ENCODE results near the gene KCNH5. TPM values are rescaled to one million over a fixed set of nuclear protein-coding genes. Genes with fewer than 3 reads are reported as not detected.

KCNH5 gene
- total RNA-seq, 6 donors from 2014 or later = under 0.01 to 0.22 TPM; not detected in 4

- WGBS, 2 donors = 58 to 60% methylated on average over 2 of the region's 2 CpGs
- H3K9me3 ChIP-seq = no peaks in the 10 kb centered on the region
Observed at GRCh38 chr14:62947301-62947700, 98.0 kb downstream of the KCNH5 start.

DNA sequence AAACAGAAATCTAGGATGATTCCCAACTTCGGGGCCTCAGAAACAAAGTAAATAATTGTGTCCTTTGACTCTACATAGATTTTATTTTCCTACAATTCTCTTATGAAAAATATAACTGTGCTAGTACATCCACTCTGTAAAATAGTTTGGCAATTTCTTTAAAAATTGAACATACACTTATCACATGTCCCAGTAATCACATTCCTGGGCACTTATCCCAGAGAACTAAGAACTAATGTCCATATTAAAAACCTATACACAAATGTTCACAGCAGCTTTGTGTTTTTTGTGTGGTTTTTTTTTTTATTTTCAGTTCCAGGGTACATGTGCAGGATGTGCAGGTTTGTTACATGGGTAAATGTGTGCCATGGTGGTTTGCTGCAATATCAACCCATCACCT, 99.0 kb downstream of the KCNH5 start:
- DNase-seq (no peak), ATAC-seq (ENCODE audit: low FRiP score in 2 of 2) (no peak)
- WGBS, 2 donors = 81 to 87% methylated on average over 1 of the region's 1 CpG

More at GRCh38 chr14:62947301-62947700, 98.0 kb downstream of the KCNH5 start:
- Histone ChIP-seq H3K27ac (no peak overlapping the region), H3K4me3 (no peak overlapping the region), H3K4me1 (no peaks in the 10 kb centered on the region), H3K27me3 (no peaks in the 10 kb centered on the region), H3K36me3 (no peaks in the 10 kb centered on the region)
- TF ChIP-seq POLR2AphosphoS5 (IDR thresholded peaks at IDR 0.05) (no peak), EP300 (IDR thresholded peaks at IDR 0.05) (no peak), CTCF (IDR thresholded peaks at IDR 0.05) (no peak), POLR2A (IDR thresholded peaks at IDR 0.05) (no peak)
- ATAC-seq (ENCODE audit: low FRiP score in 2 of 2) (no peak), DNase-seq (no peak)

DNA sequence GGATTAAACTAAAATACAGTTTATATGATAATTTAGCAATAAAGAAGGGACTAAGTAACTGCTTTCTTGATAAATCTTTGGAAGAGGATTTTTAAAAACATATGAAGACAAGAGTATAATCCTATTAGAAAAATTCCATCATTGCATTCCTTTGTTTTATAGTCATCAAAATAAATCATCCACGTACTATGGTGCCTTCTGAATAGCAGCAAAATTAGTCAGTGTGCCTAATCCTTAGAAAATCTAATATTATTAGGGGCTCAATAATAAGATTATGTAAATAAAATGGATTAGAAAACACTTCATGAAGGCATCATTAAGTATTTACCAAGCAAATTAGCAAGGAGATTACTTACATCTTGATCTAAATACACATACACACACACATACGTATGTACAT, 102.1 kb downstream of the KCNH5 start:
- DNase-seq = no peak
- no peak for TF ChIP-seq POLR2AphosphoS5 (IDR thresholded peaks at IDR 0.05)
- TF ChIP-seq CTCF (IDR thresholded peaks at IDR 0.05) = no peak
- no peak for TF ChIP-seq POLR2A (IDR thresholded peaks at IDR 0.05)
- TF ChIP-seq EP300 (IDR thresholded peaks at IDR 0.05) = no peak
- no peaks in the 10 kb centered on the region for H3K27me3 ChIP-seq
- no peaks in the 10 kb centered on the region for H3K4me1 ChIP-seq
- ATAC-seq (ENCODE audit: low FRiP score in 2 of 2) = no peak
- H3K27ac ChIP-seq = no peak overlapping the region
- no peaks in the 10 kb centered on the region for H3K36me3 ChIP-seq
- no peaks in the 10 kb centered on the region for H3K9me3 ChIP-seq
- H3K4me3 ChIP-seq = no peak overlapping the region
- WGBS, 2 donors = 68 to 80% methylated on average over 2 of the region's 2 CpGs

More for the DNA sequence above, 99.0 kb downstream of the KCNH5 start:
- no peaks in the 10 kb centered on the region for H3K4me1 ChIP-seq
- no peaks in the 10 kb centered on the region for H3K27me3 ChIP-seq
- H3K27ac ChIP-seq = no peak overlapping the region
- H3K4me3 ChIP-seq = no peak overlapping the region
- H3K9me3 ChIP-seq = no peaks in the 10 kb centered on the region
- H3K36me3 ChIP-seq = no peaks in the 10 kb centered on the region
- no peak for TF ChIP-seq POLR2AphosphoS5 (IDR thresholded peaks at IDR 0.05)
- no peak for TF ChIP-seq POLR2A (IDR thresholded peaks at IDR 0.05)
- TF ChIP-seq EP300 (IDR thresholded peaks at IDR 0.05) = no peak
- TF ChIP-seq CTCF (IDR thresholded peaks at IDR 0.05) = no peak

- DNase-seq = no peak
- TF ChIP-seq EP300 (IDR thresholded peaks at IDR 0.05) = no peak
- TF ChIP-seq CTCF (IDR thresholded peaks at IDR 0.05) = no peak
- no peak for TF ChIP-seq POLR2AphosphoS5 (IDR thresholded peaks at IDR 0.05)
- TF ChIP-seq POLR2A (IDR thresholded peaks at IDR 0.05) = no peak
- Histone ChIP-seq H3K27ac (no peak overlapping the region), H3K4me3 (no peak overlapping the region), H3K4me1 (no peaks in the 10 kb centered on the region), H3K36me3 (no peaks in the 10 kb centered on the region), H3K9me3 (no peaks in the 10 kb centered on the region), H3K27me3 (no peaks in the 10 kb centered on the region)
- WGBS, 2 donors = 30 to 53% methylated on average over 2 of the region's 2 CpGs
- ATAC-seq (ENCODE audit: low FRiP score in 2 of 2) = no peak
Observed at GRCh38 chr14:62939970-62940369, 105.3 kb downstream of the KCNH5 start.

GRCh38 chr14:62938778-62939177, 106.5 kb downstream of the KCNH5 start:
- ATAC-seq (ENCODE audit: low FRiP score in 2 of 2) (no peak), DNase-seq (no peak)
- H3K4me1 ChIP-seq = no peaks in the 10 kb centered on the region
- no peaks in the 10 kb centered on the region for H3K36me3 ChIP-seq
- H3K27ac ChIP-seq = no peak overlapping the region
- H3K9me3 ChIP-seq = no peaks in the 10 kb centered on the region
- no peaks in the 10 kb centered on the region for H3K27me3 ChIP-seq
- TF ChIP-seq CTCF (IDR thresholded peaks at IDR 0.05) (no peak), POLR2AphosphoS5 (IDR thresholded peaks at IDR 0.05) (no peak), POLR2A (IDR thresholded peaks at IDR 0.05) (no peak), EP300 (IDR thresholded peaks at IDR 0.05) (no peak)
- no peak overlapping the region for H3K4me3 ChIP-seq
- 68 to 76% methylated on average over 4 of the region's 4 CpGs for WGBS, 2 donors

Measured in upper lobe of left lung (tissue), 6 donors.